ENCODE results near the gene MYO1D.

- TF ChIP-seq RARB (CRISPR knock-in tag; IDR thresholded peaks at IDR 0.05): no peak
- no peak for TF ChIP-seq OSR1 (CRISPR knock-in tag; IDR thresholded peaks at IDR 0.05)
- no peak for TF ChIP-seq TCF4 (CRISPR knock-in tag; IDR thresholded peaks at IDR 0.05; ENCODE audit: borderline replicate concordance)
- TF ChIP-seq BACH2 (CRISPR knock-in tag; IDR thresholded peaks at IDR 0.05; ENCODE audit: borderline replicate concordance): no peak
- no peak for TF ChIP-seq ZFP3 (CRISPR knock-in tag; IDR thresholded peaks at IDR 0.05)
- TF ChIP-seq ARNTL (CRISPR knock-in tag; IDR thresholded peaks at IDR 0.05; ENCODE audit: borderline replicate concordance, low read depth): no peak
These were observed 17.3 kb upstream of the MYO1D start for GRCh38 chr17:32894245-32894644.
